Stimulated activated CD4-positive, alpha-beta T cell treated with anti-CD3 and anti-CD28 coated beads, Interleukin-1b, Interleukin-23, amount 100 ng/mL, for 4 hours (primary cell): ENCODE measurements around the gene DLK1.

ENCODE experiments used
- DNase-seq, 2 donors: peaks; one replicate each; pipeline ENCODE4 v3.0.0-alpha.2; 2020; ENCODE audit warnings: low read depth in 2 of 2

DLK1 gene

GRCh38 chr14:100726550-100727085, at the start of gene DLK1:
Gene DLK1 (plus strand): TSS chr14:100726892. CDS start chr14:100727069, 177 bp downstream.
- DNase-seq = no peak

- DNase-seq = no peak
Observed at GRCh38 chr14:100677152-100677551, 49.5 kb upstream of the DLK1 start.

DNA sequence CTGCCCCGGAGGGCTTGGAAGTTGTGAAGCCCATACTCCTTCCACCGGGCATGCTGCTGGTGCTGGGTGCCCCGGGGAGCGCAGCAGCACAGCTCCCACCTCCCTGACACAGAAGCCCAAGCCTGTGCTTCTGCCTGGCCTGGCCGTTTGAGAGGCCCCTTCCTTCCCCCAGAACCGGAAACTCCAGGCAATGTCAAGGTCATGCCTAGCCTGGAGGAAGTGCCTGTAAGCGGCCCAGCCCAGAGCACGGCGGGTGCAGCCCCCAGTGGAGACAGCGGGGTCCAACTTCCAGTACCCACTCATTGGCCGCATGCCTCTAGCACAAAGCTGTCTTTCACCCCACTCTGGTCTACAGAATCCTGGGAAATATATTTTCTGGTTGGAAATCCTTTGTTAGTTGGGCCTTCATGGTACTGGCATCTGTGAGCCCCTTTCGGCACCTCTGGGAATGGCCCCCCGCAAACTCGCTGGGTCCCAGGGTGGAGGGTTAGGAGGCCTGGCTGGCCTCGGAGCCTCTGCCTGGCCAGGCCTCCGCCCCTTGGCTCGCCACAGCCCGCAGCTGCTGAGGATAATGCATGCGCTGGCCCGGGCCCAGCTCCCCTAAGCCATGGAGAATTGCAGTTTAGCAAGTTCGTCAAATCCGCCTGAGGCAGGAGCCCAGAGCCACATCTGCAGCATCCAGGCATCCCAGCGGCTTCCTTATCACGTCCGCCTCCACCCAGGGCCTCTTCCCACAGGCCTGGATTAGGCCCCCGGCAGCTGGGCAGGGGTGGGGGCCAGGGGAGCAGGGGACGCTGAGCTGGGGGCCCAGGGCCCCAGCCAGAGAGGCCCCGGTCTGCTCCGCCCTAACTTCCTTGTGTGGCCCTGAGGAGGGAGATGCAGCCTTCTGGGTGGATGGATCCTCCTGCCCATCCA, 48.9 kb upstream of the DLK1 start:
- no peak for DNase-seq

- DNase-seq = no peak
Observed at GRCh38 chr14:100678469-100678828, 48.2 kb upstream of the DLK1 start.

- no peak for DNase-seq
Observed at GRCh38 chr14:100679153-100679552, 47.5 kb upstream of the DLK1 start.

DNA sequence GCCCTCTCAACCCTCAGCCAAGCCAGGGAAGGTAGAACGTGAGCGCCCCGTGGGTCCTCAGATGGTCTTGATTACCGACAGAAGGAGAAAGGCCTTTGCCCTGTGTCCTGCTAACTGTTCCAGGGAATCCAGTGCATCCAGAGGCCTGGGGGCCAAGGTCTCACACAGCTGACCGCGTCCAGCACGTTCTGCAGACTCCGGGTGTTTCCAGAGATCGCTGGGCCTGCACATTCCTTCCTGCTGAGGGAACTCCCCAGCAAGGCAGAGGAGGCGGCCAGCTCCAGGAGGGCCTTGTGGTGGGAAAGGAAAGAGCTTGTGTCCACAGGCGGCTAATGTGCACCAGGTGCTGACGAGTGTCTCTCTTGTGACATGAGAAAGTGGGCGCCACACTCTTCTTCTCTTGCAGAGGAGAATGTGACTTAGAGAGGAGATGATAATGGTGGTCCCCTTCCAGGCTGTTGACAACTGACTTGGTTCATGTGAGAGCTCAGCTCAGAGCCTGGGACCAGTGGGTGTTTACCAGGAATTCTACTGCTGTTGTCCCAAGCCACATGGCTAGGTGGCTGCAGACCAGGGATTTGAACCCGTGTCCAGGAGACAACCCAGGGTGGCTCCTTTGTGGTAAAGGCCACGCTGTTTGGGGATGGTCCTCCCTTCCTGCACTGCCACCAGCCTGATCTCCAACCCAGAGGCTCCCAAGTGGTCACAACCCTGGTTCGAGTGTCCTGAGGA, 46.8 kb upstream of the DLK1 start:
- no peak for DNase-seq

DNA sequence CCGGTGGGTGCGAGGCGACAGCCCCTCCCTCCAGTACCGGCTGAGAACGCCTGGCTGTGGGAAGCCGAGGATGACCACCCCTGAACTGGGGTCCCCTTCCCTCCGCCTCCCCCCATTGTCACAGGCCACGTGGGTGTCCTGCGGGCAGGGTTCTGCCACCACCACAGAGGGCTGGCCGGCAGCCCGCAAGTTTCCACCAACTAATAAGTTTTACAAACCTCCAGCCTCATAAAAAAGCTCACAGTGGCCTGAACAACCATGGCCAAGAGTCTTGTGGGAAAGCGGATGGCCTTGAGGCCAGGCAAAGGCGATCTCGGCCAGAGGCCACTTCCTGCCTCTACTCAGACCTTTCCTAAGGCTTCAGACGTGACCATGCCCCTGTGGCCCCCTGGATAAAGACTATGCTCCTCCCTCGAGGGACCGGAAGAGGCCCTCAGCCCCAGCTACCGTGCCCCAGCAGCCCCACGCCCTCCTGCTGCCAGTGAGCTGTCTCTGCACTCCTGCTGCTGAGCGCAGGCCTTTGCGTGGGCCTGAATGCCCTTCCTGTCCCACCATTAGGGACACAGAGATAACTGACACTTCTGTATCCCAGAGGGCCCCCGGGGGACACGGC, 46.1 kb upstream of the DLK1 start:
- DNase-seq = no peak

GRCh38 chr14:100681111-100681510, 45.6 kb upstream of the DLK1 start:
- DNase-seq = no peak

DNA sequence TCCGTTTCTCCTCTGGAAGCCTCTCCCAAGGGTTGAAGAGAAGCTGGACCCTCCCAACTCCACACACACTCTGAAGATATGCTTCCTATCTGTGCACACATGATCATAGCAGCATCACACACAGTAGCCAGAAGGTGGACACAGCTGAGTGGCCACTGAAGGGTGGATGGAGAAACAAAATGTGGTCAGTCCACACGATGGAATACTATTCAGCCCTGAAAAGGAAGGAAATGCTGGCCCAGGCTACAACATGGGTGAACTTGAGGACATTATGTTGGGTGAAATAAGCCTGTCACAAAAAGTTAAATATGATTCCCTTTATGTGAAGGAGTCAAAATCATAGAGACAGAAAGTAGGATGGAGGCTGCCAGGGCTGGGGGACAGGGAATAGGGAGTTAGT, 43.9 kb upstream of the DLK1 start:
- no peak for DNase-seq

GRCh38 chr14:100683578-100683977, 43.1 kb upstream of the DLK1 start:
- DNase-seq = no peak

GRCh38 chr14:100684154-100684553, 42.5 kb upstream of the DLK1 start:
- no peak for DNase-seq

DNA sequence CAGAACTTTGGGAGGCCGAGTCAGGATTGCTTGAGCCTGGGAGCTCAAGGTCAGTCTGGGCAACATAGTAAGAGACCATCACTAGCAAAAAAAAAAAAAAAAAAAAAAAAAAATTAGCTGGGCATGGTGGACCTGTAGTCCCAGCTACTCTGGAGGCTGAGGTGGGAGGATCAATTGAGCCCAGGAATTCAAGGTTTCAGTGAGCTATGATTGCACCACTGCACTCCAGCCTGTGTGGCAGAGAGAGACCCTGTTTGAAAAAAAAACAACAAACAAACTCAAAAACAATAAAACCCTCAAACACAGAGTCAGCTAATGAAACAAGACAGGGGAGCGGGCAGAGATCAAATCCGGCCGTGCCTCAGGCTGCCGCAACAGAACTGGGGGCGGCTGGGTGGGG, 41.7 kb upstream of the DLK1 start:
- no peak for DNase-seq

GRCh38 chr14:100686858-100687257, 39.8 kb upstream of the DLK1 start:
- no peak for DNase-seq

- no peak for DNase-seq
Observed at GRCh38 chr14:100687386-100687785, 39.3 kb upstream of the DLK1 start.

DNA sequence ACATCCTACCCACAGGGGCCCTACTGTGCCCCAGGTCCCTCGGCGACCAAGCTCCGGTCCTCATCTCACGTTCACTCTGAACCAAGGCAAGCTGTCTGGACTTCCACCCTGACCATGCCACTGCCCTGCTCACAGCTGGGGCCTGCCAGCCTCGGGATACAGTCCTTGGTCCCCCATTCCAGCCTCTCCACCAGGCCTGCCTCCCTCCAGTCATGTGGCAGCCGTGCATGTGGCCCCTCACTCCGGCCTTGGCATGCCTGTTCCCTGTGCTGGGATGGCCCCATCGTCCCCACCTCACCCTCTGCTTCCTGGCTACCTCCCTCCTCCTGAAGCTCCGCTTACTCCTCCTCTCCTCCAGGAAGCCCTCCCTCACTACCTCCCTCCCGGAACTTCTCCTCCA, 38.6 kb upstream of the DLK1 start:
- DNase-seq = no peak

DNA sequence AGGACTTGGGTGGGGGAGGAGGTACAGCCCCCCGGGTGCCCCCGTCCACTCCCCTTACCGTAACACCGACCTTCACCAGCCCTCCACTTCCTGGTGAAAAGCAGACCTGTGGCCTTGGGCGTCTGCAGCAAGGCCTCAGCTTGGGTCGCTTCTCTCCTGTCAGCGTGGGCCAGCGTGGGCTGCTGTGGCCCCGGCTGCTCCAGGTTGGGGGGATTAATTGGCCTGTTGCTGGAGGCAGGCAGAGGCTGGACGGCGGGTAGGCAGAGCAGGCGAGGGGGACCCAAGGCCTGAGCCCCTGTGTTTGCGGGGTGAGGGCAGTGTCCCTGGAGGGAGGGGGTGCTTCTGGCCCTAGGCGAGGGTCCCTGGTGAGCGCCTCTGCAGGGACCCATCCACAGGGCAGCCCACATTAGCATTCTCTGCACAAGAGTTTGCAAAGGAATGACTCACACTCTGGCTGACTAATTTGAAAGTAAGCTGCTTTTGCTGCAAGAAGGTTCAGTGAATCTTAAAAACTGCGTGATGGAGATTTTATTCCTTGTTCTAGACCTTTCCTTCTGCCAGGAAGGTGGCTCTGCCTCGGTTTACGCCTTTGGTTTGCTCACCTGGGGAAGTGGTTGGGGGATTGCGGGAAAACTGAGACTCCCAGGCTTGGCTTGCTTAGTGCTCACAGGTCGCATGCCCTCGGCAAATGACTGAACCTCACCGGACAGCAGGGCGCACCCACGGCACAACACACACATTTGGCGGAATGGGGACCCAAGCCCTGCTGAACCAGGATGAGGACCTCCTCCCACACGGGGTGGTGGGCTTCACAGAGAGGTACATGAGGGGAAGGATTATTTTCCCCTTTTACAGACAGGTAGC, 37.9 kb upstream of the DLK1 start:
- no peak for DNase-seq

DNA sequence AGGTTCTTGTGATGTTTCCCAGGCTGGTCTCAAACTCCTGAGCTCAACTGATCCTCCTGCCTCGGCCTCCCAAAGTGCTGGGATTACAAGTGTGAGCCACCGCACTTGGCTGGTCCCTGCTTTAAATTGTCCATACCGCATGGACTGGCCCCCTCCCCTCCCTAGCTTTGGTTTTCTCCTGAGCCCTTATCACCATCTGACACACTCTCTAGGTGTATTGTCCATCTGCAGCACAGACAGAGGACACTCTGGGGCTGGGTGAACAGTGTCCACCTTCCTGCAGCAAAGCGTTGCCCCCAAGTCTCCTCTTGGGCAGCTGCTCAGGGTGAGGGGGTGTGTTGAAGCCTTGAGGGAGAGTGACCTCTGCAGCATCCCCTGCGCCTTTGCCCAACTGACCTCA, 36.0 kb upstream of the DLK1 start:
- DNase-seq = no peak

DNA sequence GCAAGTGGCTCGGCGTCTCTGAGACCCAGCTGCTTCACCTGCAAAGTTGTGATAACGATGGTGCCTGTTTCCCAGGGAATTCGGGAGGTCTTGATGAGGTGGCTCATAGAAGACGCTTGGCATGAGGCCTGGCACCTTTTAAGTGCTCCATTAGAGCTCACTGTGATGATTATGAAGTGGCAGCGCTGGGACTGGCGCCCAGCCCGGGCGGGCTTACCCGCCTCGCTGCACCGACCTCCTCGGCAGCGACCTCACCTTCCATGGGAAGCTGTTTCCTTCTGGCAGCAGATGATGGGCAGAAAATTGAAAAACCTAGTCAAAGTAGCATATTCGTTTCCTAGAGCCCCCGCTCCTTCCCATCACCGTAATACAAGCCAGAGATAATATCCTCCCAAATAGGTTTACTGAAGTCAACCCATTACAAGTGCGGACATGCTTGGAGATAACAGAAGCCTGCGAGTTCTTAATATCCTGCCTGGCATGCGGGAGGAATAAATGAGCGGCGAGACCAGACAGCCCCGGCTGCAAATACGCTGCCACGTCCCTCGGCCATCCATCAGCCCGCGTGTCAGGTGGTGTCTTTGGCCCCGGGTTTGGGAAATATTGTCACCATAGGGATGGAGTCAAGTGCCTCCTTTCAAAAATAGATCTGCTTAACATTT, 35.2 kb upstream of the DLK1 start:
- DNase-seq = no peak

- no peak for DNase-seq
Observed at GRCh38 chr14:100692256-100692655, 34.4 kb upstream of the DLK1 start.

DNA sequence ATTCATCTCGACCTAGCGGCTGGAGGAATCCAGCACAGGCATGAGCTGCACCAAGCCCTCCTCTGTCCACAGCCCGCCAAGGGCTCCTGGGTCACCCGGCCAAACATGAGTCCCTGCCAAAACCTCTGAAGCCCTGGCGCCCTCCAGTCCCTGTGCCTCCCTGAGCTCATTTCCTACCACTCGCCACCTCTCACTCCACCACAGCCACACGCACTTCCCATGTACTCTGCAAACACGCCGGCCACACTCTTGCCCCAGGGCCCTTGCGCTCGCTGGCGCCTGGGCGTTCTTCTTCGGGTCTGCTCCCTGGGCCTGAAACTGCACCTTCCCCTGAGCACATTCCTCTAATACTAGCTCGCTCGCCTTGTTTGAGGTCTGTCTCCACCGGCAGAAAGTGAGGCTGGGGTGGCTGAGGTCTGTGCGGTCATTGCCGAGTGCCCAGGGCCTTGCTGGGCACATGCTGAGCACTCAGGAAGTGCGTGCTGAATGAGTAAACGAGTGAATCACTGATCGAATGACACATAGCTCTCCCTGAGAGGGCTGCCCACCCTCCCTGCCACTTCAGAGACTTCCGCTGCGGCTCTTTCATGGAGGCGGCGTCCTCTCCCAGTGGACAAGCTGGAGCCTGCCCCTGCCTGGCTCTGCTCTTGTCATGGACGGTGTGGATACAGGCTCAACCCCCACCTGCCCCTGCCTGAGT, 33.7 kb upstream of the DLK1 start:
- DNase-seq = no peak
